Nephron progenitor cell (in vitro differentiated cells): ENCODE data around the gene FANCI.

Experiments used
- DNase-seq: peaks from one replicate; pipeline ENCODE4 v3.0.0; 2021
- H3K27ac Mint-ChIP-seq: 2 replicates; pipeline ENCODE4 v1.8.0; 2021; ENCODE audit warnings: mild to moderate bottlenecking, moderate library complexity, mixed read lengths
- H3K27me3 Mint-ChIP-seq: 2 replicates; pipeline ENCODE4 v1.8.0; 2021; ENCODE audit warnings: mild to moderate bottlenecking, low read depth, mixed read lengths; ENCODE audit not compliant: poor library complexity
- H3K36me3 Mint-ChIP-seq: 2 replicates; pipeline ENCODE4 v1.8.0; 2021; ENCODE audit warnings: low read depth, mixed read lengths
- H3K4me1 Mint-ChIP-seq: 2 replicates; pipeline ENCODE4 v1.8.0; 2021; ENCODE audit warnings: mixed read lengths
- H3K4me3 Mint-ChIP-seq: 2 replicates; pipeline ENCODE4 v1.8.0; 2021; ENCODE audit warnings: mild to moderate bottlenecking, moderate library complexity, mixed read lengths
- H3K9me3 Mint-ChIP-seq: 2 replicates; pipeline ENCODE4 v1.8.0; 2021; ENCODE audit warnings: mild to moderate bottlenecking, moderate library complexity, mixed read lengths
- CTCF ChIP-seq: fragments of 200-600 bp; sonication (generic); IDR thresholded peaks from 2 replicates; pipeline ENCODE4 v1.5.0; 2021; ENCODE audit warnings: antibody characterized with exemption

Gene FANCI

GRCh38 chr15:89283201-89283600 lies 39.4 kb downstream of the FANCI start:
- TF ChIP-seq CTCF: no peak
- Mint-ChIP-seq H3K4me1 (no peaks in the 10 kb centered on the region), H3K4me3 (no peak overlapping the region), H3K27ac (no peak overlapping the region), H3K36me3 (peaks cover 72% of the 10 kb centered on the region), H3K27me3 (no peaks in the 10 kb centered on the region), H3K9me3 (peaks cover 26% of the 10 kb centered on the region)
- DNase-seq: no peak

GRCh38 chr15:89291934-89292438 lies 48.2 kb downstream of the FANCI start:
- no peak for DNase-seq
- no peaks in the 10 kb centered on the region for H3K27me3 Mint-ChIP-seq
- no peaks in the 10 kb centered on the region for H3K4me1 Mint-ChIP-seq
- no peak for TF ChIP-seq CTCF
- no peak overlapping the region for H3K27ac Mint-ChIP-seq
- no peak overlapping the region for H3K4me3 Mint-ChIP-seq
- peaks cover 11% of the 10 kb centered on the region for H3K9me3 Mint-ChIP-seq
- peaks cover 94% of the 10 kb centered on the region for H3K36me3 Mint-ChIP-seq

GRCh38 chr15:89293012-89293411 lies 49.2 kb downstream of the FANCI start:
- Mint-ChIP-seq H3K36me3 (peaks cover 94% of the 10 kb centered on the region), H3K4me1 (no peaks in the 10 kb centered on the region), H3K4me3 (no peak overlapping the region), H3K27me3 (no peaks in the 10 kb centered on the region), H3K9me3 (peaks cover 12% of the 10 kb centered on the region), H3K27ac (no peak overlapping the region)
- TF ChIP-seq CTCF: no peak
- no peak for DNase-seq

- Mint-ChIP-seq H3K9me3 (peaks cover 18% of the 10 kb centered on the region), H3K36me3 (peaks cover 82% of the 10 kb centered on the region), H3K27me3 (no peaks in the 10 kb centered on the region), H3K27ac (no peak overlapping the region), H3K4me1 (no peaks in the 10 kb centered on the region), H3K4me3 (no peak overlapping the region)
- no peak for DNase-seq
- TF ChIP-seq CTCF: no peak
Observed at GRCh38 chr15:89299896-89300295, 56.1 kb downstream of the FANCI start.

GRCh38 chr15:89301304-89302089 lies 57.7 kb downstream of the FANCI start:
- Mint-ChIP-seq H3K9me3 (peaks cover 11% of the 10 kb centered on the region), H3K4me3 (no peak overlapping the region), H3K27me3 (no peaks in the 10 kb centered on the region), H3K27ac (no peak overlapping the region), H3K4me1 (no peaks in the 10 kb centered on the region), H3K36me3 (peaks cover 80% of the 10 kb centered on the region)
- TF ChIP-seq CTCF: no peak
- DNase-seq: no peak

GRCh38 chr15:89303986-89304385 lies 60.2 kb downstream of the FANCI start:
- Mint-ChIP-seq H3K27ac (no peak overlapping the region), H3K36me3 (peaks cover 77% of the 10 kb centered on the region), H3K27me3 (no peaks in the 10 kb centered on the region), H3K9me3 (no peaks in the 10 kb centered on the region), H3K4me3 (no peak overlapping the region), H3K4me1 (no peaks in the 10 kb centered on the region)
- TF ChIP-seq CTCF: no peak
- DNase-seq: no peak
